GM12878 (cell line): Measurements from ENCODE around the gene MTMR10.

Experiments
- CHD2 ChIP-seq: IDR thresholded peaks from 2 replicates; pipeline ENCODE4 v1.6.1; 2011; ENCODE audit warnings: low read depth, low read length, improper control_type of control experiment, borderline replicate concordance
- CTCF ChIP-seq, 3 experiments: IDR thresholded peaks in 2 of 3; conservative IDR thresholded peaks in 1 of 3; 2 replicates each; pipeline ENCODE4 v1.5.1; 2011; ENCODE audit warnings: low read depth in 3 of 3, low read length in 3 of 3, mild to moderate bottlenecking in 3 of 3, control low read depth in 2 of 3, moderate library complexity in 2 of 3, inconsistent platforms in 1 of 3, mixed read lengths in 1 of 3; ENCODE audit not compliant: control insufficient read depth in 2 of 3, insufficient read depth in 1 of 3; ENCODE audit errors: extremely low read depth in 1 of 3
- FOXK2 ChIP-seq: fragments of 450-650 bp; IDR thresholded peaks from 2 replicates; pipeline ENCODE4 v1.6.1; 2017; ENCODE audit warnings: mild to moderate bottlenecking, moderate library complexity
- MYC ChIP-seq: IDR thresholded peaks from 2 replicates; pipeline ENCODE4 v1.6.1; 2011; ENCODE audit warnings: mild to moderate bottlenecking, low read length, moderate library complexity, inconsistent platforms; ENCODE audit not compliant: insufficient read depth, insufficient replicate concordance, insufficient read length, severe bottlenecking
- NFYB ChIP-seq: IDR thresholded peaks from 2 replicates; pipeline ENCODE4 v1.6.1; 2011; ENCODE audit warnings: low read depth, mild to moderate bottlenecking, low read length, improper control_type of control experiment, moderate library complexity; ENCODE audit not compliant: insufficient read depth
- PAX8 ChIP-seq: fragments of 450-650 bp; IDR thresholded peaks from 2 replicates; pipeline ENCODE4 v1.6.1; 2017; ENCODE audit warnings: mild to moderate bottlenecking, moderate library complexity
- POLR2A ChIP-seq: IDR thresholded peaks from 2 replicates; pipeline ENCODE4 v1.6.1; 2011; ENCODE audit warnings: low read depth, mild to moderate bottlenecking, low read length
- POLR2AphosphoS5 ChIP-seq: IDR thresholded peaks from 2 replicates; pipeline ENCODE4 v1.6.1; 2011; ENCODE audit warnings: mild to moderate bottlenecking, low read length, inconsistent platforms
- RCOR1 ChIP-seq: conservative IDR thresholded peaks from 2 replicates; pipeline ENCODE4 v1.6.1; 2012; ENCODE audit warnings: low read depth, low read length, improper control_type of control experiment
- REST ChIP-seq: IDR thresholded peaks from 2 replicates; pipeline ENCODE4 v1.6.1; 2012; ENCODE audit warnings: mild to moderate bottlenecking, low read depth, low read length
- TAF1 ChIP-seq: IDR thresholded peaks from 2 replicates; pipeline ENCODE4 v1.6.1; 2011; ENCODE audit warnings: mild to moderate bottlenecking, low read depth, low read length, borderline replicate concordance
- TCF7 ChIP-seq: IDR thresholded peaks from 2 replicates; pipeline ENCODE4 v1.6.1; 2014; ENCODE audit warnings: antibody characterized with exemption, borderline replicate concordance
- ZNF274 ChIP-seq: IDR thresholded peaks from one replicate; pipeline ENCODE4 v1.8.0; 2011; ENCODE audit not compliant: insufficient read length, insufficient read depth
- ZZZ3 ChIP-seq: IDR thresholded peaks from 2 replicates; pipeline ENCODE4 v1.6.1; 2011; ENCODE audit warnings: low read depth; ENCODE audit not compliant: control insufficient read depth, insufficient read length

- TF ChIP-seq TCF7 (no peak), ZNF274 (no peak), PAX8 (no peak), MYC (no peak), POLR2A (no peak), CTCF (IDR thresholded peaks at IDR 0.05 in 2 of 3, conservative IDR thresholded peaks at IDR 0.05 in 1 of 3; ENCODE audit: control insufficient read depth in 2 of 3, extremely low read depth in 1 of 3, insufficient read depth in 1 of 3, low read depth in 3 of 3, low read length in 3 of 3) (no peak), POLR2AphosphoS5 (no peak), REST (no peak), NFYB (no peak), TAF1 (no peak), RCOR1 (no peak), ZZZ3 (no peak), FOXK2 (no peak), CHD2 (no peak)
These were observed 33.6 kb upstream of the MTMR10 start for GRCh38 chr15:31024979-31025378.
